MM.1S (cell line): Measurements from ENCODE around the gene MOXD1.
A peak's percentile ranks its signal among the peaks of the same experiment; 100 is the strongest.

Source experiments
- DNase-seq: peaks from one replicate; pipeline ENCODE4 v3.0.0-alpha.2; 2015
- H2AFZ ChIP-seq: fragments of 300-600 bp; sonication (generic); 2 replicates; pipeline ENCODE4 v1.6.0; 2016; ENCODE audit warnings: antibody characterized with exemption, low read length
- H3F3A ChIP-seq: fragments of 300-600 bp; sonication (generic); 2 replicates; pipeline ENCODE4 v1.6.1; 2016; ENCODE audit warnings: mild to moderate bottlenecking, antibody characterized with exemption, low read length, moderate library complexity, mixed read lengths; ENCODE audit not compliant: insufficient read depth
- H3K27ac ChIP-seq: fragments of 300-600 bp; sonication (generic); 2 replicates; pipeline ENCODE4 v1.5.1; 2016; ENCODE audit warnings: mild to moderate bottlenecking, low read length
- H3K27me3 ChIP-seq: fragments of 300-600 bp; sonication (generic); replicated peaks from 2 replicates; pipeline ENCODE4 v1.6.0; 2016; ENCODE audit warnings: low read length; ENCODE audit not compliant: insufficient read depth
- H3K36me3 ChIP-seq: fragments of 300-600 bp; sonication (generic); replicated peaks from 2 replicates; pipeline ENCODE4 v1.6.1; 2016; ENCODE audit warnings: mild to moderate bottlenecking, low read length, mixed read lengths; ENCODE audit not compliant: insufficient read depth
- H3K4me1 ChIP-seq: fragments of 300-600 bp; sonication (generic); 2 replicates; pipeline ENCODE4 v1.6.1; 2016; ENCODE audit warnings: low read length, mixed read lengths
- H3K4me2 ChIP-seq: fragments of 300-600 bp; sonication (generic); 2 replicates; pipeline ENCODE4 v1.6.0; 2016; ENCODE audit warnings: low read depth, low read length
- H3K4me3 ChIP-seq: fragments of 300-600 bp; sonication (generic); 2 replicates; pipeline ENCODE4 v1.5.1; 2016; ENCODE audit warnings: low read length, mixed read lengths
- H3K79me2 ChIP-seq: fragments of 300-600 bp; sonication (generic); 2 replicates; pipeline ENCODE4 v1.6.1; 2016; ENCODE audit warnings: mixed run types, low read length, mixed read lengths
- H3K9ac ChIP-seq: fragments of 300-600 bp; sonication (generic); 2 replicates; pipeline ENCODE4 v1.6.1; 2016; ENCODE audit warnings: low read length, mixed read lengths
- H3K9me2 ChIP-seq: fragments of 300-600 bp; sonication (generic); replicated peaks from 2 replicates; pipeline ENCODE4 v1.6.1; 2016; ENCODE audit warnings: mild to moderate bottlenecking, low read length, mixed read lengths; ENCODE audit not compliant: insufficient read depth
- H3K9me3 ChIP-seq: fragments of 300-600 bp; sonication (generic); replicated peaks from 2 replicates; pipeline ENCODE4 v1.6.1; 2016; ENCODE audit warnings: mild to moderate bottlenecking, low read length, mixed read lengths; ENCODE audit not compliant: insufficient read depth
- H4K20me1 ChIP-seq: fragments of 300-600 bp; sonication (generic); 2 replicates; pipeline ENCODE4 v1.6.1; 2016; ENCODE audit warnings: mild to moderate bottlenecking, low read length, moderate library complexity, mixed read lengths; ENCODE audit not compliant: insufficient read depth
- EZH2 ChIP-seq: fragments of 300-600 bp; sonication (generic); optimal IDR thresholded peaks from 2 replicates; pipeline ENCODE3; 2017; ENCODE audit warnings: low read depth, mild to moderate bottlenecking, antibody characterized with exemption, low read length, mixed read lengths
- EZH2phosphoT487 ChIP-seq: fragments of 300-600 bp; sonication (generic); IDR thresholded peaks from 2 replicates; pipeline ENCODE4 v1.6.1; 2018; ENCODE audit warnings: antibody characterized with exemption, low read length
- TF ChIP-seq, protein P1 (sequence below): fragments of 300-600 bp; sonication (generic); IDR thresholded peaks from 2 replicates; pipeline ENCODE4 v1.5.1; 2016; ENCODE audit warnings: antibody characterized with exemption, low read length, mixed read lengths

The MOXD1 gene

DNA sequence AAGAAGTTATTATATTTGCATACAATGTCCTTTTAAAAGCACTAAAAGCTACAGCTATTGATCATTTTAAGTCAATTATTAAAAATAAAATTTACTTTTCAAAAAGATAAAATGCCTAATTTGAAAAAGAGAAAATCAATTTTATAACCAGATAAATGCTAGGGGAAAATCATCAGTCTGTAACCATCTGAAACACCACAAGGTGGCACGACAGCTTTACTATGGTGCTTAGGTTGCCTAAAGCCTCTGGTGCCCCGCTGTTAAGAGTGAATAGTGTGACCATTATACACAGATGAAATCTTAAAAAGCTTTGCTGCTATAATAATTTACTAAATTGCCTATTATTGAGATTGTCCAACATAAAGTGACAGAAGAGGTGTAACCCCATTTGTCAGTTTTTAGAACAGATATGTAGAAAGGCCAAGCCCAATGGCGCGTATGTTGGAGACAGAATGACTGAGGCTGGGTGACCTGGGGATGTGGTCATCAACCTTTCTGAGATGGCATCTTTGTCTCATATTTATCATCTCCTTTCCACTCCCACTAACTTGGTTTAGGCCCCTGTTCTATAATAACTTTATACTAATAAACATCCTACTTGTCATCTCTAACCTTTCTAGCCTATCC lies 100.8 kb downstream of the MOXD1 start:
- DNase-seq, result peak; percentile 64
- Histone ChIP-seq H3K27ac (no peak overlapping the region), H3K9me2 (no peaks in the 10 kb centered on the region), H3K4me1 (no peaks in the 10 kb centered on the region), H3K79me2 (no peaks in the 10 kb centered on the region), H3F3A (no peaks in the 10 kb centered on the region), H3K9ac (no peak overlapping the region), H3K36me3 (no peaks in the 10 kb centered on the region), H2AFZ (no peak overlapping the region), H3K4me2 (no peak overlapping the region), H3K27me3 (no peaks in the 10 kb centered on the region), H3K9me3 (no peaks in the 10 kb centered on the region), H4K20me1 (no peaks in the 10 kb centered on the region), H3K4me3 (no peak overlapping the region)
- TF ChIP-seq EZH2 (no peak), EZH2phosphoT487 (no peak)
- TF ChIP-seq, protein P1, sequence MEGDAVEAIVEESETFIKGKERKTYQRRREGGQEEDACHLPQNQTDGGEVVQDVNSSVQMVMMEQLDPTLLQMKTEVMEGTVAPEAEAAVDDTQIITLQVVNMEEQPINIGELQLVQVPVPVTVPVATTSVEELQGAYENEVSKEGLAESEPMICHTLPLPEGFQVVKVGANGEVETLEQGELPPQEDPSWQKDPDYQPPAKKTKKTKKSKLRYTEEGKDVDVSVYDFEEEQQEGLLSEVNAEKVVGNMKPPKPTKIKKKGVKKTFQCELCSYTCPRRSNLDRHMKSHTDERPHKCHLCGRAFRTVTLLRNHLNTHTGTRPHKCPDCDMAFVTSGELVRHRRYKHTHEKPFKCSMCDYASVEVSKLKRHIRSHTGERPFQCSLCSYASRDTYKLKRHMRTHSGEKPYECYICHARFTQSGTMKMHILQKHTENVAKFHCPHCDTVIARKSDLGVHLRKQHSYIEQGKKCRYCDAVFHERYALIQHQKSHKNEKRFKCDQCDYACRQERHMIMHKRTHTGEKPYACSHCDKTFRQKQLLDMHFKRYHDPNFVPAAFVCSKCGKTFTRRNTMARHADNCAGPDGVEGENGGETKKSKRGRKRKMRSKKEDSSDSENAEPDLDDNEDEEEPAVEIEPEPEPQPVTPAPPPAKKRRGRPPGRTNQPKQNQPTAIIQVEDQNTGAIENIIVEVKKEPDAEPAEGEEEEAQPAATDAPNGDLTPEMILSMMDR, result peak; percentile 69

DNA sequence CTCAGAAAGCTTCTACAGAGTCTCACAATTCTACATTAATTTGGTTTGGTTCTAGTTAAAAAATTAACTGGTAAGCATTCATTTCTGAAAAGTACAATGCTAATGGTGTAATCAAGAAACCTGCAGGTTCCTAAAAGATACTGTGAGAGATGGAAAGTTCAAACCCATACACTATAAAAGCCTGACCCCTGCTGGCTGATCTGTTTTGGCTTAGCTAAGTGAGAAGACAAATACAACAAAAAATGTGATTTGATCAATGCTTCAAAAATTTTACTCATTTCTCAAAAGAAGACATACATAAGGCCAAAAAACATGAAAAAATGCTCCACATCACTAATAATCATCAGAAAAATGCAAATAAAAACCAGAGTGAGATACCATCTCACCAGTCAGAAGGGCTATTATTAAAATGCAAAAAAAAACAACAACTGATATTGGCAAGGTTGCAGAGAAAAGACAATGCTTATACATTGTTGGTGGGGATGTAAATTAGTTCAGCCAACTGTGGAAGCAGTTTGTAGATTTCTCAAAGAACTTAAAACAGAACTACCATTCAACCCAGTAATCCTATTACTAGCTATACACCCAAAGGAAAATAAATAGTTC lies 102.8 kb downstream of the MOXD1 start:
- TF ChIP-seq EZH2phosphoT487, result no peak
- TF ChIP-seq, protein P1, result peak; percentile 65
- Histone ChIP-seq H3K4me3 (no peak overlapping the region), H3K27me3 (no peaks in the 10 kb centered on the region), H3K27ac (no peak overlapping the region), H4K20me1 (no peaks in the 10 kb centered on the region), H3K9me2 (no peaks in the 10 kb centered on the region), H2AFZ (no peak overlapping the region), H3F3A (no peaks in the 10 kb centered on the region), H3K4me2 (no peak overlapping the region), H3K4me1 (no peaks in the 10 kb centered on the region), H3K9me3 (no peaks in the 10 kb centered on the region), H3K79me2 (no peaks in the 10 kb centered on the region), H3K36me3 (no peaks in the 10 kb centered on the region), H3K9ac (no peak overlapping the region)
- peak; percentile 66 for DNase-seq

DNA sequence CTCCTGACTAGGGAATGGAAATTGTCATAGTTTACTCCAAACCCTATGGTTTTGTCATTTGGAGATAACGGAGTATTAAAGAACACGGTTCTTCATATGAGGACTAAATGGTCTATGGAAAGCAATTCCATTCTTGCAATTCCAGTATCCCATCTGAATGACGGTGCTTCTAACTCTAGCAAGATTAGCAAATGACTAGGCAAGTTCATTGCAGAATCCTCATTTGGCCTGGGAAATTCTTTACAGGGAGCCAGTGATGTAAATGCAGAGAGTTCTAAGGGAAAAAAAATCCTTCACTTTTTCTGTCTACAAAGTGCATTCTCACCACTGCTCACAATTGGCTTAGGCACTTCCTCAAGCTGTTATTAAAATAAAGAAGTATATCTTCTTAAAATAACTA lies 111.5 kb downstream of the MOXD1 start:
- no peak overlapping the region for H3K27ac ChIP-seq
- H2AFZ ChIP-seq, result no peak overlapping the region
- no peaks in the 10 kb centered on the region for H3K9me2 ChIP-seq
- H3K4me3 ChIP-seq, result no peak overlapping the region
- H3K27me3 ChIP-seq, result no peaks in the 10 kb centered on the region
- H3K36me3 ChIP-seq, result no peaks in the 10 kb centered on the region
- H3K79me2 ChIP-seq, result no peaks in the 10 kb centered on the region
- TF ChIP-seq, protein P1, result no peak
- TF ChIP-seq EZH2phosphoT487 (no peak), EZH2 (no peak)
- H3K4me2 ChIP-seq, result no peak overlapping the region
- H3K9me3 ChIP-seq, result no peaks in the 10 kb centered on the region
- no peak overlapping the region for H3K9ac ChIP-seq
- no peaks in the 10 kb centered on the region for H4K20me1 ChIP-seq
- 0 out of 2 replicates have a peak, but pooled peaks cover 2% of the 10 kb centered on the region for H3K4me1 ChIP-seq
- DNase-seq, result no peak
- H3F3A ChIP-seq, result no peaks in the 10 kb centered on the region
